GM18508 (cell line): ENCODE measurements around the gene GAK.

Source experiments
- ATAC-seq: cut with Tn5 transposase; IDR thresholded peaks from one replicate; pipeline ENCODE4 v1.9.1; 2021; ENCODE audit warnings: moderate number of reproducible peaks; ENCODE audit not compliant: insufficient read depth, unreplicated experiment

The GAK gene

DNA sequence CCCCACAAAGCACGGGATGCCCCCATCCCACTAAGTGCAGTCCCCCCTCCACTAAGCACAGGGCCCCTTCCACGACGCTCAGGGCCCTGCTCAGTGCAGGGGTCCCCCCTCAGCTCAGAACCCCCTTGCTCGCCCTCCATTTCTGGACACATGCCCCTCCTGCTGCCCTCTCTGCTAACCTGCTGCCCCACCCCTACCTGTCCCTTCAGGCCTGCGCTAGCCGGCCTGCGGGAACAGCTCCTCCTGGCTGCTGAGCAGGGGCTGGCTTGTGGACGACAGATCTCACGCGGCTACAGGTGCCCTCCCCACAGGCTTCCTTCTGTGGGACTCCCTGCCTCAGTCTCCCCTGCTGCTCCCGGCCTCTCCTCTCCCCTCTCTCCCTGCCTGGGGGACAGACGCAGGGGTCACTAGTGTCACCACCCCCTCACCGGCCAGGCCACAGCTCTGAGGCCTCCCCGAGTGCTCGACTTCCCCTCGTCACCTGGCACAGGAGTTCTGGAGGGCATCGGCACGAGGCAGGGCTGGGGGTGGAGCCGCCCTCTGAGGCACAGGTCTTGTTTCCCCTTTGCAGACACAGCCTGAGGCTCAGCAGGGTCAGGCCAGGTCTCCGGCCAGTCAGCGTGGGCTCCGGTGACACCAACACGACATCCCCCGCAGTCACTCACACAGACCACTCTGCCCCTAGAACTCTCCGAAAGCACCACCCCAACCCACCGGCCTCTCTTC, 21.6 kb downstream of the GAK start:
- no peak for ATAC-seq

- ATAC-seq: no peak
Observed at GRCh38 chr4:909821-910220, 22.3 kb downstream of the GAK start.

DNA sequence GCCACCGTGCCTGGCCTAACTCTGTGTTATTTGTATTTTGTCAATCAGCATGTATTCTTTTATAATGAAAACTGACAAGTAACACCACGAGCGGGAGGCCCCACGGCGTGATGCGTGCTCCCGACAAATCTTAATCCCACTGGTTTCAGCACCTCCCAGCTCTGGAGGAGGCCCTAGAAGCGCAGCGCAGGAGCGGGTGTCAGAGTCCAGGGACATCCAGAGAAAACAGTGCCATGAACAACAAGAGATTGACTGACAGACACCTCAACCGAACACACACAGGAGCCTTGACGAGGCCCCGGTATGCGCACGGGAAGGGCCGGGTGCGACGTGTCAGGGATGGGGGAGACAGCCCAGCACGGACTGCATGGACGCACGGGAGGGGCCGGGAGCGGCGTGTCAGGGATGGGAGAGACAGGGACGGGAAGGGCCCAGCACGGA, 23.0 kb downstream of the GAK start:
- no peak for ATAC-seq

- no peak for ATAC-seq
Observed at GRCh38 chr4:907691-908425, 24.3 kb downstream of the GAK start.

GRCh38 chr4:907103-907400, 25.1 kb downstream of the GAK start:
- no peak for ATAC-seq

- no peak for ATAC-seq
Observed at GRCh38 chr4:906339-907102, 25.6 kb downstream of the GAK start.

GRCh38 chr4:905485-906338, 26.4 kb downstream of the GAK start:
- no peak for ATAC-seq

DNA sequence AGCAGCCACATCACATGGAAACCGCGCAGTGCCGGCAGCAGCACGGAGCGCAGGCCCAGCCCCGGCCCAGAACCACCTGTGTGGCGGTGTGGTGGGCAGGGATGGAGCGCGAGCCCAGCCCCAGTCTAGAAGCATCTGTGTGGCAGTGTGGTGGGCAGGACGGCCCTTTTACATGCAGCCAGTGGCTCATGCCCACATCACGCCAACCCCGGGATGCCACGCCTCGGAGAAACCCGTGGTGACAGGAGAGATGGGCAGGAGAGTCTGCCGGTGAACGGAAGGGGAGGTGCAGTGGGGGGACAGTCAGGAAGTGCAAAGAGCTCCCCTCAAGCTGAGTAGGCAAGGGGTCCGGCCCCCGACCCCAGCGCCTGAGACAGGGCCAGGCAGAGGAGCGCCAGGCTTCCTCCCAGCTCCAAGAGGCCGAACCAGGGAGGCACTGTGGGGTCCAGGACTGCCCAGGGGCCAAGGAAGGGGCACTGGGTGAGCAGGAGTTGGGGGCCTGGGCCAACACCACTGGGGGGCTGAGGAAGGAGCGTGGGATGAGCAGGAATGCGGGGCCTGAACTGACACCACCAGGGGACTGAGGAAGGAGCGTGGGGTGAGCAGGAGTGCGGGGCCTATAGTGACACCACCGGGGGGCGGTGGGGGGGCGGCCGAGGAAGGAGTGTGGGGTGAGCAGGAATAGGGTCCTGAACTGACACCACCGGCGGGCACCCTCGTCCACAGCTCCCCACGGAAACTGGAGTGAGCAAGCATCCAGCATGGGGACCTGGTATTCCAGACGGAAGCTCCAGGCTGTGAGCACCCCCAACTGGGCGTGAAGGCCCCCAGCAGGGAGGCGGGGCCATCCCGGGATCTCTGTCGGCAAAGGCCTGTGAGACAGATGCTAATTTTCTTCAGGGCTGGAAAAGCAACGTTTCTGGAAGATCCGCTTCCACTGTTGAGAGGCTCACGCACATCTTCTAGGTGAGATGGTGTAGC, 28.8 kb downstream of the GAK start:
- ATAC-seq: no peak

GRCh38 chr4:901192-901910, 30.8 kb downstream of the GAK start:
- ATAC-seq: no peak

GRCh38 chr4:900721-901120, 31.4 kb downstream of the GAK start:
- no peak for ATAC-seq

DNA sequence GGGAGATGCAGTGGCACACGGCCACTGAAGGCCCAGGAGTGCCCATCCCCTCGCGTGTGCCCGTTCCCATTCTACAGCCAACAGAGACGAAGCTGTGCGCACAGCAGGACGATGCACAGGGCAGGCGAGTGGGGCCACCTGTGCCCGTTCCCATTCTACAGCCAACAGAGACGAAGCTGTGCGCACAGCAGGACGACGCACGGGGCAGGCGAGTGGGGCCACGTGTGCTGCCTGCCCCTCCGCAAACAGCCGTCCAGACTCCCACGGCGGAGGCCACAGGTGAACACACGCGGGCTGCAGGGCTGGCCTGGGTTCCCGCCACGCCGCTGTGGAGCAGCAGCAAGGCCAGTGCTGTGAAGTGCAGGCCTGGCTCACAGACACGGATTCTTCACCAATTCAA, 32.0 kb downstream of the GAK start:
- ATAC-seq: no peak

DNA sequence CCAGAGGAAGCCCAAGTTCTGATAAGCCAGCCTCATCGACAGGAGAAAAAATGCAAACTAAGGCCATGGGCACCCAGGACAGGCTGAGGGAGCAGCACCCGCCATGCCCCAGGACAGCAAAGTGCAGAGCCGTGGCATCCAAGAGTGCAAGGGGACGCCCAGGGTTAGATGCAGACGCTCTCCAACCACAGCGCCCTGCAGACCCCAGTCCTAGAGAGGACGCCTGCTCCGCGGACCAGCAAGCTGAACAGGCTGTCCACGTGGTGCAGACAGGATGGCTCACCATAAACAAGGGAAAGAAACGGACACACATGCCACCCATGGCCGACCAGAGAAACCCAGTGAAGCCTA, 32.6 kb downstream of the GAK start:
- ATAC-seq: no peak

GRCh38 chr4:898869-899555, 33.1 kb downstream of the GAK start:
- ATAC-seq: no peak

- no peak for ATAC-seq
Observed at GRCh38 chr4:898123-898522, 34.0 kb downstream of the GAK start.

DNA sequence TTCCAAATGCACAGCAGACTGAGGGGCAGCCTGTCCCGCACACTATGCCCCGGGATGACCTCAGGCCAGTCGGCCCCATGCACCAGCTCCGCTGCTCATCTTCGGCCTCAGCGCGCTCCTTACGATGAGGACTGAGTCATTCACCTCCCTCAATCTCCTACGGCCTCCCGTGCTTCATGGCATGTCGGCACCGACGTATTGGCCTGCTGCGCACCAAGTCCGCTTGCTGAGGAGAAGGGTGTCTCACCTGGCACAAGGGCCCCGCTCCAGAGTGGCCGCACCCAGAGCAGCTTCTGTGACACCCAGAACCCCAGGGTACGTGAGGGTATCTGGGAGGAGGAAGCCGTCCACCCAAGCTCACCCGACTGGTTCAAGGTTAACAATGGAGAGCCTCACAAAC, 35.5 kb downstream of the GAK start:
- no peak for ATAC-seq

- ATAC-seq: no peak
Observed at GRCh38 chr4:896216-896615, 35.9 kb downstream of the GAK start.

DNA sequence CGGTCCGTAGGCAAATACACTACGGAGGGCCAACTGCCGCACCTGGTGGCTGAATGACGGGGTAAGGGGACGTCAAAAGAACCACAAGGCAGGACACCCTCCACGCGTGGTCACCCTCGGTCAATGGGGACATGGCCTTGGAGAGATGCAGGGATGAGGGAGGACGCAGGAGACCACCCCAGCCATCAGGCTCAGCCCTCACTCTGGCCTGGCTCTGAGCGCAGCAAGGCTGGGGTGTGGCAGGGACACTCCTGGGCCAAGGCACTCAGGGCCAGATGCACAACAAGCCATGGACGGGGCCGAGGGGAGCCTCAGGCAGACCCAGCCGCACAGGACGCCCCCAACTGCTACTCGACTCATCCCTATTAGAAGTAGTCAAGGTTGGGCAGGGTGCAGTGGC, 36.5 kb downstream of the GAK start:
- no peak for ATAC-seq

DNA sequence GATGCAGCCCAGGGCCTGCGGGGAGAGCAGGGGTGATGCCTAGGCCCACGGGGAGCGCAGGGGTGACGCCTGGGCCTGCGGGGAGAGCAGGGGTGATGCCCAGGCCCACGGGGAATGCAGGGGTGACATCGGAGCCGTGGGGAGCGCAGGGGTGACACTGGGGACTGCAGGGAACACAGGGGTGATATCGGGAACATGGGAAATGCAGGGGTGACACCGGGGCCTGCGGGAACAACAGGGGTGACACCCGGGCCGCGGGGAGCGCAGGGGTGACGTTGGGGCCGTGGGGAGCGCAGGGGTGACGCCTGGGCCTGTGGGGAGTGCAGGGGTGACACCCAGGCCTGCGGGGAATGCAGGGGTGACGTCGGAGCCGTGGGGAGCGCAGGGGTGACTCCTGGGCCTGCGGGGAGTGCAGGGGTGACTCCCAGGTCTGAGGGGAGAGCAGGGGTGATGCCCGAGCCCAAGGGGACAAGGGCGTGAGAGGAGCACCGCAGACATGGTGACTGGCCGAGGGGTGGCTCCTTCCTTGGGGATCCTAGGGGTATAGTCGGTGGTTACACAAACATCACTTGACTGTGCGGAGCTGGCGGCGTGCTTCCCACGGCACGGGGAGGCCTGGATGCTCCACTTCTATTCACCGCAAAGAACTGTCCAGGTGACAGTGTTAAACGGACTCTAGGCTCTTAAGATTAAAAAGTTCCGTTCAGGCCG, 38.0 kb downstream of the GAK start:
- no peak for ATAC-seq
